HG03469 (cell line): ENCODE results near the gene MDP1.

ENCODE experiments used
- ATAC-seq: cut with Tn5 transposase; IDR thresholded peaks from one replicate; pipeline ENCODE4 v1.9.1; 2021; ENCODE audit warnings: mild to moderate bottlenecking, moderate library complexity, moderate number of reproducible peaks; ENCODE audit not compliant: unreplicated experiment

The MDP1 gene

DNA sequence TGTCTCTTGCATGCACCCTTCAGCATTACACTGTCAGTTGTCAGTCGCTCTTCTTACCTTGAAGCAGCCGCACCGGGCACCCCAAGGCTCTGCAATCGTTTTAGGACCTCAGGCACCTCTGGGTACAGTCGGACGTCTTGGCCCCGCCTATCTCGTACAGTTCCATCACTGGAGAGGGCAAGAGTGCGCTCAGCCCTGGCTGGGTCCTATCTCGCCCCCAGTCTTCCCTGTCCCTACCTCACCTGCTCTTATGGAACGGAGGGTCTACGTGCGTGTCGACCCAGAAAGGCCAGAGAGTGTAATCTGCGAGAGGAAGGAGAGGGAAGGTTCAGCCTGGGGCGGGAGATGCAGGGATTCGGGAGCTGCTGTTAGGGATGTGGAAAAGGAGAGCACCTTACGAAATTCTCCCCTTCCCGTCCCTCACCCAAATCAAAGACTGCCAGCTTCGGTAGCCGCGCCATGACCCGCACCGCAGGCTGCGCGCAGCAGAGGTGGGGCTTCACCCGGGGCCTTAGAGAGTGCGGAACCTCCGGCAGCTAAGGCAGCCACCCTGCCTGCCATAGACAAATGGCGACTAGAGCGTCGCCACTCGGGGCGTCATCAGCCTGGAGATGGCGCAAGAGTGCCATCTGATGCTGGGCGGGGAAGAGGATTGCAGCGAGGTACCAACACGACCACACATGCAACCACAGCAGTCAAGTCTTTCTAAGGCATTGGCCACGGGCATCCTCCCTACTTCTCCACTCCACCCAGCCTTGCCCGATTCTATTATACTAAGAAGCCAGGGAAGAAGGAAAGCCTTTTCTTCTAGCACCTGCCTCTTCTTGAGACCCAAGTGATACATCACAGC is at the start of gene MDP1:
Gene MDP1, minus strand, starts transcription at position 572 of the 850 bp plus-strand sequence. Its CDS starts 111 bp downstream, at position 461.
- ATAC-seq = peak; percentile 54

GRCh38 chr14:24264298-24264697 is 48.4 kb upstream of the MDP1 start:
- no peak for ATAC-seq

- no peak for ATAC-seq
Observed at GRCh38 chr14:24263848-24264247, 48.0 kb upstream of the MDP1 start.

- no peak for ATAC-seq
Observed at GRCh38 chr14:24262821-24263733, 47.2 kb upstream of the MDP1 start, which contains the start of gene TGM1. TSS of gene TGM1 (minus strand) at chr14:24263177. CDS start at chr14:24262352, 825 bp downstream.

DNA sequence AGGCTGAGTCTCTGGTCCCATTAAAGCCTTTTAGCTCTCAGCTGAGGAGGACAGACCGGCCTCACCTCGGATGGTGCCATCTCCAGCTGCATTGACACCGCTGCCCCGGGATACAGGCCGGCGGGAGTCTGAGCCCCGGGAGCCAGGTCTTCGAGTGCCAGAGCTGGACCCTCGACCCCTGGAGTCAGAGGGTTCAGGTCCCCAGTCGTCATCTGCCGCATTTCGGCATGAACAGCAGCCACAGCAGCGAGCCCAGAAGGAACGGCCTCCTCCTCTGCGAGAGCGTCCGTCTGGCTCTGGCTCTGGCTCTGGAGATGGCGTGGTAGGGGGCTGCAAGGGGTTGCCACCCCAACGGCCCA is 46.1 kb upstream of the MDP1 start:
- ATAC-seq = no peak

GRCh38 chr14:24261256-24261968 is 45.5 kb upstream of the MDP1 start:
- no peak for ATAC-seq

GRCh38 chr14:24260780-24261157 is 44.9 kb upstream of the MDP1 start:
- ATAC-seq = no peak

GRCh38 chr14:24260026-24260779 is 44.3 kb upstream of the MDP1 start:
- ATAC-seq = no peak

- ATAC-seq = no peak
Observed at GRCh38 chr14:24259282-24260025, 43.6 kb upstream of the MDP1 start.

- ATAC-seq = no peak
Observed at GRCh38 chr14:24258548-24259265, 42.8 kb upstream of the MDP1 start.

DNA sequence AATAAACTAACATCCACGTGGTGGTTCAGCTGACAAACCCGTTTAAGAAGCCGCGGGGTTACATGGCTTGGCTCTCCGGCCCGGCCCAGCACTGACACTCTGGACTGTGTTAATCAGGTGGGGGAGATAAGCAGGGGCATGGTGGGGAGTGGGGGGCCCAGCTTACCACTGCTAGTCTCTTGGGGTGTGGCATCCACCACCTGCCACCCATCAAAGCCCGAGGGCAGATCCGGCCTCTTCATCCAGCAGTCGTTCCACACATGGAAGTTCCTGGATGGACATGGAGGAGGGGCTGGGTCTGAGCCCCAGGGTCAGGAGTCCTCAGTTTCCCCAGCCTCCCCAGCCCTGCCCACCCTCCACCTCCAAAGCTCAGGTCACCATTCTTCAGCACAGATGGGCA is 42.3 kb upstream of the MDP1 start:
- ATAC-seq = no peak

- no peak for ATAC-seq
Observed at GRCh38 chr14:24256960-24257359, 41.1 kb upstream of the MDP1 start.

DNA sequence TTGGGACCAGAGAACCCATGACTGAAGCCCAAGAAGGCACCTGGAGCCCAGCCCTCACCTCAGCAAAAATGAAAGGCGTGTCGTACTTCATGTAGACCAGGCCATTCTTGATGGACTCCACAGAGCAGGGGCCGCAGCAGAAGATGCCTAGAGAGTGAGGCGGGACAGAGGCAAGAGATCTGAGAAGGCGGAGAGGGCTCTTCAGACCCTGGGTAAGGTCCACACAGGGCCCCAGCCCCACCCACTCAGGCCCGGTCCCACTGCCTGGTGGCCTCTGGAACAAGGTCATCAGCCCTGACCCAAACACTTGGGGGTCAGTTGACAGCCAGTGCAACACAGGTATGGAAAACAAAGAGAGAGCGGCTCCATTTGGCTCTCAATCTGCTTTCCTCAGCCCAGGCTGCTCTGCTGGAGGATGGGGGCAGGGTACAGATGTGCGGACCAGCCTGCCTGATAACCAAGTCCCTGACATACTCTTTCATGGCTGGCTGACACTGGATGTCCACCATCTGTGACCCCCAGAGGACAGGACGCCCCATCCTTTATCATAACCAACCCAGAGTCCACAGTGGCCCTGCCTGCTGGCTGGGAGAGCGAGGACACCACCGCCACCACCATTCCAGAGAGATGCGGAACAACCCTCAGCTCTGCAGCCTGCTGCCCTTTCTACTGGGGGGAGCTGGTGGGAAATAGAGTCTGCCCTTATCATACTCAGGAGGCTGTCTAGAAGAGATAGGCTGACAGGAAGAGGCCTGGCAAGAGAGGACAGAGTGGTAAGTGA is 40.3 kb upstream of the MDP1 start:
- no peak for ATAC-seq

DNA sequence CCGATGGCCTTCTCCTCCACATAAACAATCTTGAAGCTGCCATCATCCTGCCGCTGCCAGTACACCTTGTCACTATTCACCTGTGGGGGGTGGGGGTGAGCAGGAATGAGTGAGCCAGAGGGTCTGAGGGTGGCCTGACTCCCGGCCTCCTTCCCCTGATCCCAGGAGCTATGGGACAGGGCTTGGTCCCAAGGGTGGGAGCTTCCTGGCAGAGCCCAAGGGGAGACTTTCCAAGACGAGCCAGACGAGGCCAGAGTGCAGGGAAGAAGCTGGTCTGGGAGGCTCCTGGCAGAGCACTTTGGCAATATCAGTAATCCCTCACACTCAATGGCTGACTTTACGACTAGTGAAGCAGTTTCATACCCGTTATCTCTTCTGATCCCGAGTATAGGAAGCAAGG is 39.6 kb upstream of the MDP1 start:
- no peak for ATAC-seq

GRCh38 chr14:24254630-24255392 is 38.9 kb upstream of the MDP1 start:
- no peak for ATAC-seq

DNA sequence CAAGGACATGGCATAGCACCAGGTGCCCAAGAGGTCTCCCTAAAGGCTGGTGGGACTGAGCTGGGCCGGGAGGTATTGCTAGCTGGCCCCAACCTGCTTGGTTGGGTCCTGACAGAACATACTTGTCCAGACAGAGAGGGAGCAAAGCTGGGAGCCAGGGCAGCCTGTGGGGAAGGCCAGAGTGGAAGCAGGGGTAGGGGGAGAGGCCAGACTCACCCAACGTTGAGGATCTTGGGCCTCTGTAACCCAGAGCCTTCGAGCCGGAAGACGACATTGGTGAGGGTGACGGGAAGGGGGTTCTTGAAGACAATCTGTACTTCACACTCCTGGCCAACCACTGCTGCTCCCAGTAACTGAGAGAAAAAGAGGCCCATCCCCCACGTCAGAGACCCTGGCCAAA is 38.1 kb upstream of the MDP1 start:
- ATAC-seq = no peak

DNA sequence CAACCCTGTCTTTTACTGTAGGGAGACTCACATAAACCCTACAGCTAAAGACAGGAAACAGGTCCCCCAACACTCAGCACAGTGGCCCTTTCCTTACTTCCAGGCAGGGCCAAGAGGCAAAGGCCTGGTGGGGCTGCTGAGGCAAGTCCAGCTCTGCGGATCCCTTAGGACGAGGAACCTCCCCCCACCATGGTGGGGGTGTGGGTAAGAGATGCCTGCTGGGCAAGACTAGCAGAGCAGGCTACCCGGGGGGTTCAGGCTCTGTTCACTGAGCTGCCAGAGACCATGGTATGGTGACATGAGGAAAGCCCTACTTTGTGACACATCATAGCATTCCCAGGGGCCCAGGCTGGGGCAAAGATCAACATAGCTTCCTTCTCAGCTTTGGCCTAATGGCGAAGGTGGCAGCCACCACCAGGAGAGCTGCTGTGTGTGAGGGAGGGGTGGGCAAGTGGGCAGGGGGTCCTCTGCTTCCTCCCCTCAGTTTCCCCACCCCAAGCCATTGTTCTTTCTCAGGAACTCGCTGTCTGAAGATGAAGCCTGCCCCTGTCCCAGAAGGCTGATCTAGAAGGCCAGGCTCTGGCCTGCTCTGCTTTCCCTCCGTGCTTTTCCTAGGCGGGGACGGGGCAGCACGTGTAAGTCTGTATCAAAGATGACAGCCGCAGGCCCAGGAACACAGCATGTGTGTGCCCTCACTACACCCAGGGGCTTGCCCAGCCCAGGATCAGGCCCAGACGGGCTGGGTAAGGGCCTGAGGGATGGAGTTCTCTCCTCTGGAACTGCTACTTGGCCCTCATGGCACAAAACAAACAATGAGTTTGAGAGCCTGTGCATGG is 36.6 kb upstream of the MDP1 start:
- ATAC-seq = no peak
